Skeletal muscle tissue (tissue), 4 donors: ENCODE measurements around the gene GALR2. TPM values are rescaled to one million over a fixed set of nuclear protein-coding genes. Genes with fewer than 3 reads are reported as not detected.
A peak's percentile ranks its signal among the peaks of the same experiment; 100 is the strongest.
"Not testable (repeated sequence)": the region's sequence is repeated elsewhere in the genome, so short reads cannot be mapped to it uniquely, and the experiment has no call there.

Experiments
- H3K27ac ChIP-seq: one replicate; pipeline ENCODE4 v1.7.0; 2013; ENCODE audit warnings: mild to moderate bottlenecking, low read depth, low read length, inconsistent platforms
- H3K27me3 ChIP-seq, 3 donors: one replicate each; pipeline ENCODE4 v1.7.0; 2013; ENCODE audit warnings: low read length in 3 of 3; ENCODE audit not compliant: control insufficient read depth in 3 of 3, insufficient read depth in 3 of 3
- H3K36me3 ChIP-seq, 3 donors: one replicate each; pipeline ENCODE4 v1.7.0; 2013; ENCODE audit warnings: low read length in 3 of 3; ENCODE audit not compliant: control insufficient read depth in 3 of 3, insufficient read depth in 3 of 3
- H3K4me1 ChIP-seq, 3 donors: one replicate each; pipeline ENCODE4 v1.7.0; 2013; ENCODE audit warnings: low read length in 3 of 3, mild to moderate bottlenecking in 3 of 3; ENCODE audit not compliant: control insufficient read depth in 3 of 3, insufficient read depth in 3 of 3
- H3K4me3 ChIP-seq, 3 donors: one replicate each; pipeline ENCODE4 v1.7.0; 2013; ENCODE audit warnings: low read length in 3 of 3
- H3K9ac ChIP-seq, 3 donors: one replicate each; pipeline ENCODE4 v1.7.0; 2013; ENCODE audit warnings: low read length in 3 of 3, mild to moderate bottlenecking in 3 of 3, moderate library complexity in 2 of 3, low read depth in 1 of 3
- H3K9me3 ChIP-seq, 3 donors: one replicate each; pipeline ENCODE4 v1.7.0; 2013; ENCODE audit warnings: low read length in 3 of 3; ENCODE audit not compliant: control insufficient read depth in 3 of 3
- total RNA-seq: library from RNA; depleted of rRNA; stranded (reverse); fragments of >200 nt; gene quantifications from one replicate; pipeline ENCODE4 v1.2.3, GENCODE V29; 2014
- donor health status: Osteomylitis.

GALR2 gene
- total RNA-seq, 1 donor from 2014 or later, result not detected

- peak overlapping the region; percentile 88 to 97 (median 94) for H3K9ac ChIP-seq
- H3K9me3 ChIP-seq, result no peaks in the 10 kb centered on the region
- peaks cover 31 to 33% (median 33%) of the 10 kb centered on the region in 3 donors for H3K27me3 ChIP-seq
- peak overlapping the region; percentile 86 to 98 (median 91) for H3K4me3 ChIP-seq
- H3K27ac ChIP-seq, result peak overlapping the region; percentile 68
- H3K4me1 ChIP-seq, result peaks cover 30 to 40% (median 33%) of the 10 kb centered on the region in 3 donors
- H3K36me3 ChIP-seq, result peaks cover 7 to 18% (median 15%) of the 10 kb centered on the region in 3 donors
Observed at GRCh38 chr17:76071531-76072147, 2.9 kb upstream of the GALR2 start.

GRCh38 chr17:76072148-76072858 is 2.3 kb upstream of the GALR2 start, which contains the start of gene SRP68:
Gene SRP68, minus strand, starts transcription at chr17:76072517. Its CDS starts 26 bp downstream, at chr17:76072491.
- Histone ChIP-seq H3K4me3 (peak within 1 kb of the TSS; percentile 86 to 98 (median 91)), H3K4me1 (peaks cover 33 to 47% (median 37%) of the 10 kb centered on the region in 3 donors), H3K27ac (peak within 1 kb of the TSS; percentile 68), H3K9me3 (no peaks in the 10 kb centered on the region), H3K36me3 (peaks cover 3 to 13% (median 10%) of the 10 kb centered on the region in 3 donors), H3K27me3 (peaks cover 38 to 40% (median 39%) of the 10 kb centered on the region in 3 donors), H3K9ac (peak within 1 kb of the TSS; percentile 88 to 97 (median 94))

GRCh38 chr17:76075364-76076145 is 974 bp downstream of the GALR2 start:
- Histone ChIP-seq H3K9ac (peak overlapping the region in 1 of 3 donors; percentile 40), H3K4me1 (peaks cover 32 to 62% (median 43%) of the 10 kb centered on the region in 3 donors), H3K4me3 (peak overlapping the region; percentile 9 to 61 (median 49)), H3K27ac (no peak overlapping the region), H3K27me3 (peaks cover 66 to 72% (median 67%) of the 10 kb centered on the region in 3 donors), H3K36me3 (no peaks in the 10 kb centered on the region), H3K9me3 (no peaks in the 10 kb centered on the region)

- H3K27ac ChIP-seq, result no peak overlapping the region
- no peak overlapping the region for H3K9ac ChIP-seq
- H3K4me1 ChIP-seq, result peaks cover 27 to 58% (median 38%) of the 10 kb centered on the region in 3 donors
- peaks cover 66 to 73% (median 67%) of the 10 kb centered on the region in 3 donors for H3K27me3 ChIP-seq
- no peak overlapping the region for H3K4me3 ChIP-seq
- H3K36me3 ChIP-seq, result no peaks in the 10 kb centered on the region
- no peaks in the 10 kb centered on the region for H3K9me3 ChIP-seq
Observed at GRCh38 chr17:76076146-76076764, 1.7 kb downstream of the GALR2 start.

- Histone ChIP-seq H3K27me3 (peaks cover 66 to 73% (median 67%) of the 10 kb centered on the region in 3 donors), H3K36me3 (no peaks in the 10 kb centered on the region), H3K4me3 (peak overlapping the region in 1 of 3 donors; percentile 13), H3K9me3 (no peaks in the 10 kb centered on the region), H3K4me1 (peaks cover 21 to 52% (median 35%) of the 10 kb centered on the region in 3 donors), H3K27ac (no peak overlapping the region), H3K9ac (no peak overlapping the region)
Observed at GRCh38 chr17:76076765-76077583, 2.4 kb downstream of the GALR2 start.

- Histone ChIP-seq H3K4me1 (peaks cover 21 to 50% (median 34%) of the 10 kb centered on the region in 3 donors), H3K9ac (no peak overlapping the region), H3K27ac (no peak overlapping the region), H3K4me3 (no peak overlapping the region), H3K27me3 (peaks cover 66 to 73% (median 67%) of the 10 kb centered on the region in 3 donors), H3K9me3 (no peaks in the 10 kb centered on the region), H3K36me3 (no peaks in the 10 kb centered on the region)
Observed at GRCh38 chr17:76077584-76078110, 3.1 kb downstream of the GALR2 start.

GRCh38 chr17:76078370-76078769 is 3.8 kb downstream of the GALR2 start:
- Histone ChIP-seq H3K4me1 (peaks cover 21 to 45% (median 29%) of the 10 kb centered on the region in 3 donors), H3K27me3 (peaks cover 66 to 73% (median 67%) of the 10 kb centered on the region in 3 donors)
- H3K4me3 ChIP-seq, H3K9me3 ChIP-seq, H3K9ac ChIP-seq, H3K36me3 ChIP-seq, H3K27ac ChIP-seq: not testable (repeated sequence)

- Histone ChIP-seq H3K27me3 (peaks cover 60 to 67% (median 63%) of the 10 kb centered on the region in 3 donors), H3K9me3 (no peaks in the 10 kb centered on the region), H3K36me3 (peaks cover 9 to 11% (median 11%) of the 10 kb centered on the region in 3 donors), H3K9ac (no peak within 1 kb of the TSS), H3K4me3 (no peak within 1 kb of the TSS), H3K4me1 (peaks cover 21 to 45% (median 29%) of the 10 kb centered on the region in 3 donors), H3K27ac (no peak within 1 kb of the TSS)
Observed at GRCh38 chr17:76078860-76079534, 4.4 kb downstream of the GALR2 start, which contains the start of gene ZACN. Gene ZACN, plus strand, starts transcription at chr17:76079182. Its CDS starts 83 bp downstream, at chr17:76079265.
